MCF 10A (cell line): ENCODE results near the gene HOXA3. TPM values are rescaled to one million over a fixed set of nuclear protein-coding genes. Genes with fewer than 3 reads are reported as not detected.

Experiments
- BruUV-seq: library from RNA; stranded (reverse); fragments of 400-500 nt; replicated peaks from 2 replicates; lab custom pipeline; 2021; lab: Mats Ljungman, UMichigan
- CTCF ChIA-PET: fragments of 300-600 bp; sonication (Branson Sonifier 250); formaldehyde crosslinking; extraction: SDS; loops from one replicate; lab custom pipeline; 2021; ENCODE audit warnings: antibody characterized with exemption, inconsistent platforms; lab: Yijun Ruan, JAX
- POLR2A ChIA-PET: fragments of 300-600, 350-650 bp; sonication (Branson Sonifier 250); formaldehyde crosslinking; extraction: SDS; loops from one replicate; lab custom pipeline; 2020; ENCODE audit warnings: antibody characterized with exemption, inconsistent platforms; lab: Yijun Ruan, JAX
- DNase-seq: peaks from one replicate; pipeline ENCODE4 v3.0.0-alpha.2; 2018; ENCODE audit not compliant: unreplicated experiment
- H3K27ac Mint-ChIP-seq: one replicate; pipeline ENCODE4 v1.8.0; 2022; ENCODE audit warnings: mild to moderate bottlenecking, low read depth, mixed read lengths; ENCODE audit not compliant: unreplicated experiment
- H3K27me3 Mint-ChIP-seq: one replicate; pipeline ENCODE4 v1.8.0; 2022; ENCODE audit warnings: mixed read lengths; ENCODE audit not compliant: insufficient read depth, unreplicated experiment
- H3K36me3 Mint-ChIP-seq: one replicate; pipeline ENCODE4 v1.8.0; 2022; ENCODE audit warnings: mild to moderate bottlenecking, moderate library complexity, mixed read lengths; ENCODE audit not compliant: insufficient read depth, unreplicated experiment
- H3K4me1 Mint-ChIP-seq: one replicate; pipeline ENCODE4 v1.8.0; 2022; ENCODE audit warnings: mixed read lengths; ENCODE audit not compliant: insufficient read depth, unreplicated experiment
- H3K4me3 Mint-ChIP-seq: one replicate; pipeline ENCODE4 v1.8.0; 2022; ENCODE audit warnings: mild to moderate bottlenecking, moderate library complexity, mixed read lengths; ENCODE audit not compliant: unreplicated experiment
- H3K9me3 Mint-ChIP-seq: one replicate; pipeline ENCODE4 v1.8.0; 2022; ENCODE audit warnings: mixed read lengths; ENCODE audit not compliant: unreplicated experiment
- intact Hi-C: fragments of 100-400 bp; cut with micrococcal nuclease; formaldehyde crosslinking; loops from 2 replicates; pipeline ENCODE4 v1.14.1; 2022
- total RNA-seq: library from RNA; stranded (reverse); gene quantifications from 2 replicates; pipeline ENCODE4 v1.2.3, GENCODE V29; 2022
- TF ChIP-seq, protein P1 (sequence below): fragments of 200-600 bp; IDR thresholded peaks from one replicate; pipeline ENCODE4 v1.8.0; 2022; ENCODE audit warnings: antibody characterized with exemption, mild to moderate bottlenecking; ENCODE audit not compliant: unreplicated experiment

Gene HOXA3
- total RNA-seq, 1 experiment from 2014 or later = 8.2 TPM

DNA sequence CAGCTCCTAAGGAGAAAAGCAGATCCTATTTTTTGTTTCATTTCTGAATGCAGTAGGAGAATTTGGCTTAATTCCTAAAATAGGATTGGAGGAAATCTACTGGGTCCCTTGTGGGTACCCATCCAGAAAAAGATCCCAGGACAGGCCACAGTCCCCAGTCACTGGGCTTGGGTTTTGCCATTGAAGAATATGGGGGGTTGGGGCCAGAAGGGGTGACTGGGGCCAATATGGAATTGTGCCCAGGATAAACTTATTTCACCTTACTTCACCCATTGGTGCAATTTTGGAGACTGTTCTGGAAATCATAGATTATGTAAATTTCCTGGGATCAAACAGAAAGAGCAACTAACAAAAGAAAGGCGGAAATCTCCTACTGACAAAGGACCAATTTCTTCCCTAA is 13.9 kb downstream of the HOXA3 start:
- Mint-ChIP-seq H3K27ac (peak overlapping the region; percentile 99), H3K4me1 (peaks cover 63% of the 10 kb centered on the region), H3K4me3 (peak overlapping the region; percentile 100), H3K36me3 (peaks cover 24% of the 10 kb centered on the region), H3K27me3 (no peaks in the 10 kb centered on the region), H3K9me3 (no peaks in the 10 kb centered on the region)
- ChIA-PET CTCF (no interaction called here), POLR2A (interaction anchor here (0.7 to 1.3 kb wide), 3 partner anchors 10 to 478 kb away, joined by 3 read pairs; no protein-coding TSS in a partner anchor)
- TF ChIP-seq, protein P1, sequence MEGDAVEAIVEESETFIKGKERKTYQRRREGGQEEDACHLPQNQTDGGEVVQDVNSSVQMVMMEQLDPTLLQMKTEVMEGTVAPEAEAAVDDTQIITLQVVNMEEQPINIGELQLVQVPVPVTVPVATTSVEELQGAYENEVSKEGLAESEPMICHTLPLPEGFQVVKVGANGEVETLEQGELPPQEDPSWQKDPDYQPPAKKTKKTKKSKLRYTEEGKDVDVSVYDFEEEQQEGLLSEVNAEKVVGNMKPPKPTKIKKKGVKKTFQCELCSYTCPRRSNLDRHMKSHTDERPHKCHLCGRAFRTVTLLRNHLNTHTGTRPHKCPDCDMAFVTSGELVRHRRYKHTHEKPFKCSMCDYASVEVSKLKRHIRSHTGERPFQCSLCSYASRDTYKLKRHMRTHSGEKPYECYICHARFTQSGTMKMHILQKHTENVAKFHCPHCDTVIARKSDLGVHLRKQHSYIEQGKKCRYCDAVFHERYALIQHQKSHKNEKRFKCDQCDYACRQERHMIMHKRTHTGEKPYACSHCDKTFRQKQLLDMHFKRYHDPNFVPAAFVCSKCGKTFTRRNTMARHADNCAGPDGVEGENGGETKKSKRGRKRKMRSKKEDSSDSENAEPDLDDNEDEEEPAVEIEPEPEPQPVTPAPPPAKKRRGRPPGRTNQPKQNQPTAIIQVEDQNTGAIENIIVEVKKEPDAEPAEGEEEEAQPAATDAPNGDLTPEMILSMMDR = no peak
- DNase-seq = no peak
- no TSS peak for BruUV-seq
- intact Hi-C loops = no loop called here

DNA sequence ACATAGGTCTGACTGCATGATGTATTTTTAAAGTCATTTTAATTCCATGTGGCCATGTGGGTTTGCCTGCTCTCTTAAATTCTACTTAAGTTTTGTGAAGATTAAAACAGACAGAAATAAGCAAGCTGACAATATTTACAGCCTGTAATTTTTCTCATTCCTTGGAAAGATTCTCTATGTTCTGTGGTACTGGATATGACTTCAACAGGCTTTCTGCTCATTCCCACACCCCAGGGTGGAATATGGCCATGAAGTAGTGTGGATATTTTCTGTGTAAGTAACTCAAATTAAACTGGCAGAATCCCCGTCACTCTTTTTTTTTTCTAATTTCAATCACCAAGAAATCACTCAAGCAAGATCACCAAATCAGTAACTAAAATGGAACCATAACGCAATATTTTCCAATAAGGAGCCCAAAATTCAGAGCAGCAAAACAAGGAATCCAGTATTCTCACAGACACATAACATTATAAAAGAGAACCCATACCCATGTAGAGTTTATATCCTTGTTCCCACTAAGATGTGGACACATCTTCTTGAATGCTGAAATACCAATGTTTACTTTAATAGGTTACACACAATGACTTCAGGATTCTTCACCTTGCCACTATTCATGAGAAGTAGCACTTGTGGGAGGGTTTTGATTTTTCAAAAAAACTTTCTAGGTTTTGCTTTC is 14.6 kb downstream of the HOXA3 start:
- intact Hi-C loops = no loop called here
- Mint-ChIP-seq H3K27me3 (no peaks in the 10 kb centered on the region), H3K4me1 (peaks cover 63% of the 10 kb centered on the region), H3K27ac (peak overlapping the region; percentile 99), H3K4me3 (peak overlapping the region; percentile 100), H3K9me3 (no peaks in the 10 kb centered on the region), H3K36me3 (peaks cover 23% of the 10 kb centered on the region)
- POLR2A ChIA-PET = interaction anchor here (0.7 to 1.3 kb wide), 5 partner anchors 10 to 938 kb away, joined by 3 read pairs; no protein-coding TSS in a partner anchor
- TF ChIP-seq, protein P1 = no peak
- no TSS peak for BruUV-seq
- DNase-seq = peak; percentile 56
- CTCF ChIA-PET = no interaction called here

DNA sequence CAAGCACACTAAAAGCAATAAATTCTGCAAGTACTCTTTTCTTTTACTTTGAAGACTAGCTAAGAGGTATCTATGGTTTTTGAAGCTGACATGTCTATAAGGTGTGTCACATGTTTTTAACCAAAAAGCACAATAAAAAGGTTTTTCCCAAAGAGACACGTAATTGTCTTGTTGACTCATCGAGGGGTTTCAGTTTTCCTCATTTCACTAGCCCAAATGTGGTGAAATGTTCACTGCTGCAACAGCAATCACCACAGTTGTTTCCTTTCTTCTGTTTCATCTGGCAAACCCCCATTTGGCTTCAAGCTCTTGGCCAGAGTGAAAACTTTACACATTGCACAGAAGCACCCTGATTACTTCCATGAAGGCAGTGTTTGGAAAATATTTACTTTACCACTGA is 18.0 kb downstream of the HOXA3 start:
- DNase-seq = peak; percentile 98
- no TSS peak for BruUV-seq
- H3K9me3 Mint-ChIP-seq = no peaks in the 10 kb centered on the region
- CTCF ChIA-PET = interaction anchor here (0.6 to 4.5 kb wide), 6 partner anchors 9 to 1242 kb away, joined by 3 to 19 read pairs (median 3); partner anchors contain the start of gene HOXA5
- peaks cover 48% of the 10 kb centered on the region for H3K4me1 Mint-ChIP-seq
- H3K27ac Mint-ChIP-seq = peak overlapping the region; percentile 95
- intact Hi-C loops = no loop called here
- POLR2A ChIA-PET = interaction anchor here (0.7 to 2.9 kb wide), 9 partner anchors 9 to 934 kb away, joined by 3 to 13 read pairs (median 5); partner anchors contain the start of gene HOXA5
- H3K27me3 Mint-ChIP-seq = no peaks in the 10 kb centered on the region
- TF ChIP-seq, protein P1 = no peak
- peak overlapping the region; percentile 42 for H3K4me3 Mint-ChIP-seq
- H3K36me3 Mint-ChIP-seq = peaks cover 7% of the 10 kb centered on the region

DNA sequence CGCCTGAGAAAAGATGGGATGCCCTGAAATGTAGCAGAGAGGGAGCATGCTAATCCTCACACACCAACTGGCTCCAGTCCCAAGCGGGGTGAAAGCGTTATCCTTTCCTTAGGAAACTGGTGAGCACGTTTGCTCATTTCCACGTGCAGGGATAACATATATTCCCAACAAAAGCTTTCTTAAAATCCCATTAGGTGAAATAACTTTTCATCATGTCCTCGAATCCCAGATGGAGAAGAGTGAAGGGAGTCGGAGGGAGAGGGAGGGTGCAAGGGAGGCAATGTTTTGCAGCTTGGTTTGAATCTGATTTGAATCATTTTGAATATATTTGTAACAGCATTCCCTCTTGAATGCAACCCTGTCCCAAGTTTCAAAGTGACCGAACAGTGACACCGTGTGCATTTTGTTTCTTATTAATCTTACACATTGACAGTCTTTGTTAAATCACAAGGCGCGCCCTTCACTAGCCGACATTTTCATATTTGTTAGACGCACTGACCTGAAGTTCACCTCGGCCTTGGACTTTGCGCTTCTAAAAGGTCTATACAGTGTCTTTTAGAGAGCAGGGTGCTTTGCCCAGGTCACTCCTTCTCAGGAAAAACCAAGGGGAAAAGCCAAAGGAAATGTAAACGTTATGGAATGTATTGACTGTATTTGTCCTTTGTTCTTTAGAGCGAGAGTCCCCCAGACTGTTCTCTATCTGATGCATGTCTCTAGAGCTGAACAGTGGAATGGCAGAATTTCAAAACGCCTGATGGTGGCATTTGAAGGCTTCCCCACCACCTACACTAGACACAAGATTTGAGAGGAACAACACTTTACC is 18.8 kb downstream of the HOXA3 start:
- Mint-ChIP-seq H3K4me3 (peak overlapping the region; percentile 42), H3K9me3 (no peaks in the 10 kb centered on the region), H3K4me1 (peaks cover 50% of the 10 kb centered on the region), H3K27ac (peak overlapping the region; percentile 95), H3K36me3 (peaks cover 7% of the 10 kb centered on the region), H3K27me3 (no peaks in the 10 kb centered on the region)
- TF ChIP-seq, protein P1 = no peak
- intact Hi-C loops = no loop called here
- CTCF ChIA-PET = interaction anchor here (0.6 to 4.5 kb wide), 7 partner anchors 10 to 341 kb away, joined by 3 to 19 read pairs (median 3); partner anchors contain the start of gene HOXA5
- BruUV-seq = no TSS peak
- no peak for DNase-seq
- POLR2A ChIA-PET = interaction anchor here (1.0 to 2.9 kb wide), 6 partner anchors 10 to 294 kb away, joined by 3 to 13 read pairs (median 4); partner anchors contain the start of genes HOXA5 and HOXA9
